ENCODE data around the gene PSMG3. TPM values are rescaled to one million over a fixed set of nuclear protein-coding genes. Genes with fewer than 3 reads are reported as not detected.

Gene PSMG3
- total RNA-seq, 1 experiment from 2014 or later, result 33.3 TPM

- no peak overlapping the region for H3K27ac Mint-ChIP-seq
- no peak overlapping the region for H3K4me3 Mint-ChIP-seq
- ATAC-seq (no peak), DNase-seq (ENCODE audit: low spot score) (no peak)
- TF ChIP-seq SMAD4 (CRISPR knock-in tag; IDR thresholded peaks at IDR 0.05) (no peak), ZNF281 (CRISPR knock-in tag; IDR thresholded peaks at IDR 0.05) (no peak), HMGA2 (CRISPR knock-in tag; IDR thresholded peaks at IDR 0.05) (no peak), NFATC4 (CRISPR knock-in tag; IDR thresholded peaks at IDR 0.05) (no peak), MAX (CRISPR knock-in tag; IDR thresholded peaks at IDR 0.05) (no peak), EMX1 (CRISPR knock-in tag; IDR thresholded peaks at IDR 0.05) (no peak), PRRX2 (CRISPR knock-in tag; IDR thresholded peaks at IDR 0.05) (no peak), NFYB (CRISPR knock-in tag; conservative IDR thresholded peaks at IDR 0.05; ENCODE audit: low read depth) (no peak), RELA (CRISPR knock-in tag; IDR thresholded peaks at IDR 0.05; ENCODE audit: borderline replicate concordance) (no peak)
- ChIA-PET POLR2A (interaction anchor here (0.8 kb wide), 1 partner anchor 24 kb away, joined by 3 read pairs; no protein-coding TSS in a partner anchor), CTCF (interaction anchor here (0.7 to 2.1 kb wide), 21 partner anchors 10 to 153 kb away, joined by 3 to 27 read pairs (median 4); partner anchors contain the start of gene INTS1)
- H3K27me3 Mint-ChIP-seq (ENCODE audit: low read depth), result no peaks in the 10 kb centered on the region
- H3K36me3 Mint-ChIP-seq, result no peaks in the 10 kb centered on the region
- no peaks in the 10 kb centered on the region for H3K9me3 Mint-ChIP-seq
- H3K4me1 Mint-ChIP-seq, result peaks cover 5% of the 10 kb centered on the region
Observed at GRCh38 chr7:1557006-1557405, 12.8 kb downstream of the PSMG3 start.

GRCh38 chr7:1555813-1556543 is 13.9 kb downstream of the PSMG3 start, which contains the start of gene TMEM184A:
Gene TMEM184A, minus strand, starts transcription at chr7:1556205. Its CDS starts 721 bp downstream, at chr7:1555484.
- Mint-ChIP-seq H3K9me3 (no peaks in the 10 kb centered on the region), H3K36me3 (no peaks in the 10 kb centered on the region), H3K27ac (no peak within 1 kb of the TSS; the same call in 1 of the 2 replicates), H3K4me1 (peaks cover 5% of the 10 kb centered on the region), H3K4me3 (no peak within 1 kb of the TSS), H3K27me3 (ENCODE audit: low read depth) (no peaks in the 10 kb centered on the region)
- POLR2A ChIA-PET, result interaction anchor here (0.6 kb wide), 2 partner anchors 15 to 43 kb away, joined by 3 to 4 read pairs; no protein-coding TSS in a partner anchor
- CTCF ChIA-PET, result interaction anchor here (0.6 to 2.1 kb wide), 28 partner anchors 9 to 553 kb away, joined by 3 to 27 read pairs (median 4); partner anchors contain the start of gene INTS1
- DNase-seq (ENCODE audit: low spot score) (peak; percentile 74), ATAC-seq (peak; percentile 79)
- TF ChIP-seq PREB (CRISPR knock-in tag; IDR thresholded peaks at IDR 0.05; ENCODE audit: borderline replicate concordance), result no peak; the same call in 1 of the 2 replicates
- TF ChIP-seq ATF3 (CRISPR knock-in tag; conservative IDR thresholded peaks at IDR 0.05), result no peak
- no peak for TF ChIP-seq ATF6 (CRISPR knock-in tag; IDR thresholded peaks at IDR 0.05)
- no peak for TF ChIP-seq SOX15 (CRISPR knock-in tag; IDR thresholded peaks at IDR 0.05)
- TF ChIP-seq ELF4 (CRISPR knock-in tag; IDR thresholded peaks at IDR 0.05; ENCODE audit: low read depth), result no peak
- TF ChIP-seq USF2 (CRISPR knock-in tag; IDR thresholded peaks at IDR 0.05), result peak; percentile 66
- no peak for TF ChIP-seq CTCF (IDR thresholded peaks at IDR 0.05)
- TF ChIP-seq GTF2I (CRISPR knock-in tag; conservative IDR thresholded peaks at IDR 0.05), result no peak
- TF ChIP-seq MAX (CRISPR knock-in tag; IDR thresholded peaks at IDR 0.05), result peak; percentile 41; the same call in 1 of the 2 replicates
- no peak for TF ChIP-seq TCF7 (CRISPR knock-in tag; IDR thresholded peaks at IDR 0.05; ENCODE audit: low read depth)
- TF ChIP-seq ZBTB43 (CRISPR knock-in tag; IDR thresholded peaks at IDR 0.05), result no peak
- TF ChIP-seq GABPB1 (CRISPR knock-in tag; IDR thresholded peaks at IDR 0.05), result peak; percentile 57; the same call in 1 of the 2 replicates
- TF ChIP-seq EMX1 (CRISPR knock-in tag; IDR thresholded peaks at IDR 0.05), result no peak
- no peak for TF ChIP-seq KAT7 (CRISPR knock-in tag; IDR thresholded peaks at IDR 0.05; ENCODE audit: borderline replicate concordance)
- no peak for TF ChIP-seq ZNF232 (CRISPR knock-in tag; IDR thresholded peaks at IDR 0.05)
